Psoas muscle (tissue), 8 donors: ENCODE data around the gene GGT7. TPM values are rescaled to one million over a fixed set of nuclear protein-coding genes. Genes with fewer than 3 reads are reported as not detected.

Experiments
- ATAC-seq, 4 donors: fragments of 200-7000 bp; cut with Tn5 transposase; one replicate each; pipeline ENCODE4 v1.9.1; 2020; ENCODE audit warnings: moderate library complexity in 3 of 4, mild to moderate bottlenecking in 2 of 4
- DNase-seq, 2 donors: peaks; one replicate each; pipeline ENCODE4 v3.0.0-alpha.2; 2020
- H3K27ac ChIP-seq: fragments of 200-600 bp; one replicate; pipeline ENCODE4 v1.8.0; 2022
- H3K27me3 ChIP-seq, 3 donors: fragments of 200-600 bp in 1 of 3; one replicate each; pipeline versions ENCODE4 v1.6.1 to v1.8.0; 2013 to 2022; ENCODE audit warnings: low read length in 2 of 3, mild to moderate bottlenecking in 2 of 3, moderate library complexity in 1 of 3; ENCODE audit not compliant: insufficient read depth in 3 of 3
- H3K36me3 ChIP-seq, 2 donors: fragments of 200-600 bp in 1 of 2; one replicate each; pipeline versions ENCODE4 v1.6.1 to v1.8.0; 2013 to 2022; ENCODE audit warnings: low read depth in 1 of 2, mild to moderate bottlenecking in 1 of 2, moderate library complexity in 1 of 2; ENCODE audit not compliant: insufficient read depth in 1 of 2
- H3K4me1 ChIP-seq: fragments of 200-600 bp; one replicate; pipeline ENCODE4 v1.8.0; 2022
- H3K4me3 ChIP-seq: fragments of 200-600 bp; one replicate; pipeline ENCODE4 v1.8.0; 2022; ENCODE audit warnings: mild to moderate bottlenecking
- H3K9me3 ChIP-seq: fragments of 200-600 bp; one replicate; pipeline ENCODE4 v1.8.0; 2022
- CTCF ChIP-seq: fragments of 200-600 bp; IDR thresholded peaks from one replicate; pipeline ENCODE4 v1.8.0; 2022; ENCODE audit warnings: antibody characterized with exemption
- WGBS, 3 donors: extraction: QIAGEN DNeasy Blood & Tissue Kit; methylation state at CpG; one replicate each; pipeline versions ENCODE4 v1.1.6 to v1.1.7; 2013; 5-methylcytosine and 5-hydroxymethylcytosine counted together
- intact Hi-C, 2 donors: fragments of 100-400 bp; cut with DNase I; formaldehyde crosslinking; loops; one replicate each; pipeline versions ENCODE4 v1.11.0 to v1.14.2; 2022
- polyA plus RNA-seq, 3 donors: library from polyadenylated mRNA; stranded (reverse); fragments of 200-250 nt; gene quantifications; one replicate each; pipeline ENCODE4 v1.2.3, GENCODE V29; 2013
- total RNA-seq, 4 donors: library from RNA; stranded (reverse); fragmentation: NEBNext Ultra II Directional in 2 of 4; extraction: Animal tissue kit (Norgen Biotek cat#: 25700) in 2 of 4; gene quantifications; one replicate each; pipeline versions ENCODE4 v1.2.1 to v1.2.4, GENCODE V29; 2021 to 2023
- donor health status: healthy with polysubstance abuse.
- donor health status: DM: no; HTN: no; CAD: no; lungs with moderate emphysema.
- donor health status: Bipolar disorder and iron deficiency.
- donor health status: healthy.
- donor health status: DM: yes; HTN: yes; CAD: no.
- donor health status: DM: no; HTN: no; CAD: no.
- donor health status: DM: no; HTN: no; CAD: no.
- donor health status: DM: yes; HTN: yes; CAD: no.

The GGT7 gene
- total and polyA plus RNA-seq, 7 donors, result 4.8 to 36.2 (median 28.0) TPM

- no peak for TF ChIP-seq CTCF
These were observed 9.2 kb downstream of the GGT7 start for GRCh38 chr20:34863421-34863965.

GRCh38 chr20:34862724-34863123 is 9.9 kb downstream of the GGT7 start:
- no peak for DNase-seq
- 67 to 92% (median 85%) methylated on average over 12 of the region's 12 CpGs for WGBS, 3 donors
- peak overlapping the region; percentile 34 for H3K4me3 ChIP-seq
- intact Hi-C loops, result no loop called here
- H3K36me3 ChIP-seq, result peaks cover 0 to 19% of the 10 kb centered on the region in 2 donors
- no peak for TF ChIP-seq CTCF
- H3K27me3 ChIP-seq, result no peaks in the 10 kb centered on the region
- H3K9me3 ChIP-seq, result no peaks in the 10 kb centered on the region
- H3K4me1 ChIP-seq, result peaks cover 25% of the 10 kb centered on the region
- peak in 3 of 4 donors; percentile 23 to 32 (median 26) for ATAC-seq
- H3K27ac ChIP-seq, result peak overlapping the region; percentile 46

More at GRCh38 chr20:34863421-34863965, 9.2 kb downstream of the GGT7 start:
- ATAC-seq, result peak in 3 of 4 donors; percentile 39 to 48 (median 42)
- Histone ChIP-seq H3K4me3 (peak overlapping the region; percentile 34), H3K36me3 (peaks cover 0 to 12% of the 10 kb centered on the region in 2 donors), H3K27ac (peak overlapping the region; percentile 46), H3K4me1 (peaks cover 25% of the 10 kb centered on the region), H3K9me3 (no peaks in the 10 kb centered on the region), H3K27me3 (no peaks in the 10 kb centered on the region)
- peak in 1 of 2 donors; percentile 61 for DNase-seq
- intact Hi-C loops, result no loop called here
- 57 to 66% (median 62%) methylated on average over 29 to 32 of the region's 32 CpGs for WGBS, 3 donors

GRCh38 chr20:34861386-34862084 is 11.1 kb downstream of the GGT7 start:
- peaks cover 25% of the 10 kb centered on the region for H3K4me1 ChIP-seq
- intact Hi-C loops, result no loop called here
- peak overlapping the region; percentile 34 for H3K4me3 ChIP-seq
- ATAC-seq (peak; percentile 74 to 83 (median 79)), DNase-seq (peak; percentile 63 to 91)
- peak overlapping the region; percentile 48 for H3K27ac ChIP-seq
- WGBS, 3 donors, result 47 to 77% (median 67%) methylated on average over 7 of the region's 7 CpGs
- H3K27me3 ChIP-seq, result no peaks in the 10 kb centered on the region
- peaks cover 0 to 31% of the 10 kb centered on the region in 2 donors for H3K36me3 ChIP-seq
- no peaks in the 10 kb centered on the region for H3K9me3 ChIP-seq
- no peak for TF ChIP-seq CTCF

- no peaks in the 10 kb centered on the region for H3K9me3 ChIP-seq
- no peak for DNase-seq
- H3K27ac ChIP-seq, result no peak overlapping the region
- whole genome bisulfite sequencing, 3 donors, result 68 to 86% (median 85%) methylated on average over 8 to 9 of the region's 9 CpGs
- H3K4me1 ChIP-seq, result peaks cover 25% of the 10 kb centered on the region
- peaks cover 0 to 45% of the 10 kb centered on the region in 2 donors for H3K36me3 ChIP-seq
- no peaks in the 10 kb centered on the region for H3K27me3 ChIP-seq
- TF ChIP-seq CTCF, result no peak
- intact Hi-C loops, result no loop called here
- no peak for ATAC-seq
- no peak overlapping the region for H3K4me3 ChIP-seq
These were observed 12.7 kb downstream of the GGT7 start for GRCh38 chr20:34859826-34860545.
